ENCODE measurements around the gene CCDC154. TPM values are rescaled to one million over a fixed set of nuclear protein-coding genes. Genes with fewer than 3 reads are reported as not detected.

CCDC154 gene
- total RNA-seq, 2 donors from 2014 or later = 1.9 to 2.2 TPM

GRCh38 chr16:1427473-1428461, 16.6 kb downstream of the CCDC154 start:
- no peaks in the 10 kb centered on the region for H3K27me3 Mint-ChIP-seq (ENCODE audit: insufficient read depth)
- no peak for TF ChIP-seq CTCF (conservative IDR thresholded peaks at IDR 0.05)
- H3K4me3 ChIP-seq (ENCODE audit: low read length) = no peak overlapping the region
- no peak overlapping the region for H3K4me3 Mint-ChIP-seq
- no peaks in the 10 kb centered on the region for H3K9me3 ChIP-seq (ENCODE audit: control insufficient read depth, low read length)
- H3K9ac ChIP-seq (ENCODE audit: extremely low read depth, low read length, poor library complexity, severe bottlenecking) = no peak overlapping the region
- H3K4me1 Mint-ChIP-seq = peaks cover 3% of the 10 kb centered on the region
- no peaks in the 10 kb centered on the region for H3K9me3 Mint-ChIP-seq
- H3K27me3 ChIP-seq (ENCODE audit: control insufficient read depth, insufficient read depth, low read length, poor library complexity, severe bottlenecking) = no peaks in the 10 kb centered on the region
- no peak overlapping the region for H3K27ac Mint-ChIP-seq
- 95% methylated on average over 31 to 53 of the region's 53 CpGs for WGBS, 2 experiments (ENCODE audit: insufficient coverage in 1 of 2, insufficient read length in 1 of 2)
- H3K27ac ChIP-seq (ENCODE audit: low read depth, low read length) = no peak overlapping the region
- no peaks in the 10 kb centered on the region for H3K36me3 ChIP-seq (ENCODE audit: control insufficient read depth, insufficient read depth, low read length)
- no peak for DNase-seq
- H3K36me3 Mint-ChIP-seq (ENCODE audit: low read depth) = no peaks in the 10 kb centered on the region
- H3K4me1 ChIP-seq (ENCODE audit: control insufficient read depth, insufficient read depth, low read length) = no peaks in the 10 kb centered on the region

GRCh38 chr16:1426734-1427471, 17.5 kb downstream of the CCDC154 start:
- Mint-ChIP-seq H3K9me3 (peaks cover 5% of the 10 kb centered on the region), H3K27ac (peak overlapping the region; percentile 39), H3K4me3 (no peak overlapping the region), H3K27me3 (ENCODE audit: insufficient read depth) (no peaks in the 10 kb centered on the region), H3K36me3 (ENCODE audit: low read depth) (no peaks in the 10 kb centered on the region), H3K4me1 (peaks cover 3% of the 10 kb centered on the region)
- Histone ChIP-seq H3K9ac (ENCODE audit: extremely low read depth, low read length, poor library complexity, severe bottlenecking) (no peak overlapping the region), H3K36me3 (ENCODE audit: control insufficient read depth, insufficient read depth, low read length) (no peaks in the 10 kb centered on the region), H3K27me3 (ENCODE audit: control insufficient read depth, insufficient read depth, low read length, poor library complexity, severe bottlenecking) (no peaks in the 10 kb centered on the region), H3K9me3 (ENCODE audit: control insufficient read depth, low read length) (peaks cover 6% of the 10 kb centered on the region), H3K27ac (ENCODE audit: low read depth, low read length) (no peak overlapping the region), H3K4me1 (ENCODE audit: control insufficient read depth, insufficient read depth, low read length) (no peaks in the 10 kb centered on the region), H3K4me3 (ENCODE audit: low read length) (no peak overlapping the region)
- DNase-seq = no peak
- WGBS, 2 experiments (ENCODE audit: insufficient coverage in 1 of 2, insufficient read length in 1 of 2) = 85 to 89% methylated on average over 20 to 41 of the region's 42 CpGs
- TF ChIP-seq CTCF (conservative IDR thresholded peaks at IDR 0.05) = peak; percentile 53

GRCh38 chr16:1425616-1426370, 18.6 kb downstream of the CCDC154 start:
- H3K27me3 ChIP-seq (ENCODE audit: control insufficient read depth, insufficient read depth, low read length, poor library complexity, severe bottlenecking) = no peaks in the 10 kb centered on the region
- no peaks in the 10 kb centered on the region for H3K4me1 ChIP-seq (ENCODE audit: control insufficient read depth, insufficient read depth, low read length)
- Mint-ChIP-seq H3K27me3 (ENCODE audit: insufficient read depth) (no peaks in the 10 kb centered on the region), H3K27ac (no peak overlapping the region), H3K4me3 (no peak overlapping the region), H3K9me3 (peaks cover 5% of the 10 kb centered on the region), H3K4me1 (peaks cover 3% of the 10 kb centered on the region), H3K36me3 (ENCODE audit: low read depth) (no peaks in the 10 kb centered on the region)
- TF ChIP-seq CTCF (conservative IDR thresholded peaks at IDR 0.05) = no peak
- peaks cover 6% of the 10 kb centered on the region for H3K9me3 ChIP-seq (ENCODE audit: control insufficient read depth, low read length)
- no peak for DNase-seq
- no peak overlapping the region for H3K9ac ChIP-seq (ENCODE audit: extremely low read depth, low read length, poor library complexity, severe bottlenecking)
- no peak overlapping the region for H3K4me3 ChIP-seq (ENCODE audit: low read length)
- H3K36me3 ChIP-seq (ENCODE audit: control insufficient read depth, insufficient read depth, low read length) = no peaks in the 10 kb centered on the region
- 94 to 100% methylated on average over 4 to 16 of the region's 16 CpGs for WGBS, 2 experiments (ENCODE audit: insufficient coverage in 1 of 2, insufficient read length in 1 of 2)
- no peak overlapping the region for H3K27ac ChIP-seq (ENCODE audit: low read depth, low read length)

All from endodermal cell (in vitro differentiated cells).